HEK293 (cell line): ENCODE results near the gene EBNA1BP2.
A peak's percentile ranks its signal among the peaks of the same experiment; 100 is the strongest.

ENCODE experiments used
- GLIS1 ChIP-seq: fragments of 450-650 bp; formaldehyde crosslinking; IDR thresholded peaks from 2 replicates; pipeline ENCODE4 v1.5.1; 2016; ENCODE audit warnings: missing biosample characterization, missing genetic modification characterization
- HOXA7 ChIP-seq: sonication (generic); formaldehyde crosslinking; IDR thresholded peaks from 2 replicates; pipeline ENCODE4 v1.8.1; 2022; ENCODE audit warnings: missing genetic modification reagents, borderline replicate concordance
- KLF7 ChIP-seq: fragments of 450-650 bp; formaldehyde crosslinking; IDR thresholded peaks from 2 replicates; pipeline ENCODE4 v1.5.1; 2016; ENCODE audit warnings: missing biosample characterization, missing genetic modification characterization, borderline replicate concordance
- MZF1 ChIP-seq: fragments of 450-650 bp; formaldehyde crosslinking; IDR thresholded peaks from 2 replicates; pipeline ENCODE4 v1.5.1; 2017; ENCODE audit warnings: missing biosample characterization, missing genetic modification characterization, borderline replicate concordance
- PRDM2 ChIP-seq: fragments of 450-650 bp; formaldehyde crosslinking; IDR thresholded peaks from 2 replicates; pipeline ENCODE4 v1.5.1; 2016; ENCODE audit warnings: missing biosample characterization, missing genetic modification characterization, borderline replicate concordance
- SP3 ChIP-seq: fragments of 450-650 bp; formaldehyde crosslinking; IDR thresholded peaks from 2 replicates; pipeline ENCODE4 v1.5.1; 2016; ENCODE audit warnings: missing biosample characterization, missing genetic modification characterization
- SP7 ChIP-seq: fragments of 450-650 bp; formaldehyde crosslinking; IDR thresholded peaks from 2 replicates; pipeline ENCODE4 v1.5.1; 2016; ENCODE audit warnings: missing biosample characterization, missing genetic modification characterization
- ZBTB17 ChIP-seq: fragments of 450-650 bp; formaldehyde crosslinking; IDR thresholded peaks from 2 replicates; pipeline ENCODE4 v1.5.1; 2016; ENCODE audit warnings: missing biosample characterization, missing genetic modification characterization
- ZFP69B ChIP-seq: fragments of 450-650 bp; formaldehyde crosslinking; IDR thresholded peaks from 2 replicates; pipeline ENCODE4 v1.5.1; 2016; ENCODE audit warnings: missing biosample characterization, missing genetic modification characterization
- ZNF138 ChIP-seq: fragments of 450-650 bp; formaldehyde crosslinking; IDR thresholded peaks from 2 replicates; pipeline ENCODE4 v1.5.1; 2016; ENCODE audit warnings: missing biosample characterization, missing genetic modification characterization, borderline replicate concordance
- ZNF16 ChIP-seq: fragments of 450-650 bp; formaldehyde crosslinking; IDR thresholded peaks from 2 replicates; pipeline ENCODE4 v1.5.1; 2016; ENCODE audit warnings: low read depth, missing biosample characterization, missing genetic modification characterization
- ZNF202 ChIP-seq: fragments of 450-650 bp; formaldehyde crosslinking; IDR thresholded peaks from 2 replicates; pipeline ENCODE4 v1.5.1; 2016; ENCODE audit warnings: missing biosample characterization, missing genetic modification characterization, borderline replicate concordance
- ZNF223 ChIP-seq: fragments of 450-650 bp; formaldehyde crosslinking; IDR thresholded peaks from 2 replicates; pipeline ENCODE4 v1.5.1; 2016; ENCODE audit warnings: missing biosample characterization, missing genetic modification characterization
- ZNF433 ChIP-seq: fragments of 450-650 bp; formaldehyde crosslinking; IDR thresholded peaks from 2 replicates; pipeline ENCODE4 v1.5.1; 2016; ENCODE audit warnings: missing biosample characterization, missing genetic modification characterization, low read depth
- ZNF48 ChIP-seq: fragments of 450-650 bp; formaldehyde crosslinking; IDR thresholded peaks from 2 replicates; pipeline ENCODE4 v1.5.1; 2016; ENCODE audit warnings: missing biosample characterization, missing genetic modification characterization
- ZNF548 ChIP-seq: fragments of 450-650 bp; formaldehyde crosslinking; IDR thresholded peaks from 2 replicates; pipeline ENCODE4 v1.5.1; 2016; ENCODE audit warnings: missing biosample characterization, missing genetic modification characterization
- ZNF560 ChIP-seq: fragments of 450-650 bp; formaldehyde crosslinking; IDR thresholded peaks from 2 replicates; pipeline ENCODE4 v1.5.1; 2017; ENCODE audit warnings: missing biosample characterization, missing genetic modification characterization, borderline replicate concordance
- ZNF660 ChIP-seq: fragments of 450-650 bp; IDR thresholded peaks from 2 replicates; pipeline ENCODE4 v1.5.1; 2018; ENCODE audit warnings: missing biosample characterization, mild to moderate bottlenecking, missing genetic modification characterization
- ZNF701 ChIP-seq: fragments of 450-650 bp; formaldehyde crosslinking; IDR thresholded peaks from 2 replicates; pipeline ENCODE4 v1.5.1; 2016; ENCODE audit warnings: missing biosample characterization, missing genetic modification characterization
- TF ChIP-seq, protein P1 (sequence below): fragments of 450-650 bp; formaldehyde crosslinking; IDR thresholded peaks from 2 replicates; pipeline ENCODE4 v1.5.1; 2016; ENCODE audit warnings: missing biosample characterization, missing genetic modification characterization
- TF ChIP-seq, protein P2 (sequence below): fragments of 450-650 bp; formaldehyde crosslinking; IDR thresholded peaks from 2 replicates; pipeline ENCODE4 v1.5.1; 2017; ENCODE audit warnings: missing biosample characterization, missing genetic modification characterization
- TF ChIP-seq, protein P3 (sequence below): fragments of 450-650 bp; formaldehyde crosslinking; IDR thresholded peaks from 2 replicates; pipeline ENCODE4 v1.5.1; 2016; ENCODE audit warnings: missing biosample characterization, missing genetic modification characterization
- TF ChIP-seq, protein P4 (sequence below): fragments of 450-650 bp; IDR thresholded peaks from 2 replicates; pipeline ENCODE4 v1.5.1; 2018; ENCODE audit warnings: missing biosample characterization, mild to moderate bottlenecking, missing genetic modification characterization
- TF ChIP-seq, protein P5 (sequence below): fragments of 450-650 bp; formaldehyde crosslinking; IDR thresholded peaks from 2 replicates; pipeline ENCODE4 v1.5.1; 2017; ENCODE audit warnings: missing biosample characterization, missing genetic modification characterization

Gene EBNA1BP2

GRCh38 chr1:43172527-43172972, 460 bp upstream of the EBNA1BP2 start (continued):
- TF ChIP-seq, protein P1, sequence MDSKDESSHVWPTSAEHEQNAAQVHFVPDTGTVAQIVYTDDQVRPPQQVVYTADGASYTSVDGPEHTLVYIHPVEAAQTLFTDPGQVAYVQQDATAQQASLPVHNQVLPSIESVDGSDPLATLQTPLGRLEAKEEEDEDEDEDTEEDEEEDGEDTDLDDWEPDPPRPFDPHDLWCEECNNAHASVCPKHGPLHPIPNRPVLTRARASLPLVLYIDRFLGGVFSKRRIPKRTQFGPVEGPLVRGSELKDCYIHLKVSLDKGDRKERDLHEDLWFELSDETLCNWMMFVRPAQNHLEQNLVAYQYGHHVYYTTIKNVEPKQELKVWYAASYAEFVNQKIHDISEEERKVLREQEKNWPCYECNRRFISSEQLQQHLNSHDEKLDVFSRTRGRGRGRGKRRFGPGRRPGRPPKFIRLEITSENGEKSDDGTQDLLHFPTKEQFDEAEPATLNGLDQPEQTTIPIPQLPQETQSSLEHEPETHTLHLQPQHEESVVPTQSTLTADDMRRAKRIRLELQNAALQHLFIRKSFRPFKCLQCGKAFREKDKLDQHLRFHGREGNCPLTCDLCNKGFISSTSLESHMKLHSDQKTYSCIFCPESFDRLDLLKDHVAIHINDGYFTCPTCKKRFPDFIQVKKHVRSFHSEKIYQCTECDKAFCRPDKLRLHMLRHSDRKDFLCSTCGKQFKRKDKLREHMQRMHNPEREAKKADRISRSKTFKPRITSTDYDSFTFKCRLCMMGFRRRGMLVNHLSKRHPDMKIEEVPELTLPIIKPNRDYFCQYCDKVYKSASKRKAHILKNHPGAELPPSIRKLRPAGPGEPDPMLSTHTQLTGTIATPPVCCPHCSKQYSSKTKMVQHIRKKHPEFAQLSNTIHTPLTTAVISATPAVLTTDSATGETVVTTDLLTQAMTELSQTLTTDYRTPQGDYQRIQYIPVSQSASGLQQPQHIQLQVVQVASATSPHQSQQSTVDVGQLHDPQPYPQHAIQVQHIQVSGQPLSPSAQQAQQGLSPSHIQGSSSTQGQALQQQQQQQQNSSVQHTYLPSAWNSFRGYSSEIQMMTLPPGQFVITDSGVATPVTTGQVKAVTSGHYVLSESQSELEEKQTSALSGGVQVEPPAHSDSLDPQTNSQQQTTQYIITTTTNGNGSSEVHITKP = peak; percentile 96
- TF ChIP-seq GLIS1 (tag by site-specific recombination) (peak; percentile 66; the same call in 1 of the 2 replicates), SP7 (tag by site-specific recombination) (no peak), ZNF48 (tag by site-specific recombination) (no peak), MZF1 (no peak), ZNF701 (tag by site-specific recombination) (no peak), ZNF548 (tag by site-specific recombination) (no peak), HOXA7 (CRISPR knock-in tag) (no peak), ZFP69B (peak; percentile 56; the same call in 1 of the 2 replicates), ZNF223 (no peak), ZNF138 (tag by site-specific recombination) (no peak), ZNF16 (tag by site-specific recombination) (no peak), ZNF560 (tag by site-specific recombination) (no peak), ZNF202 (tag by site-specific recombination) (no peak), SP3 (peak; percentile 78), ZNF433 (tag by site-specific recombination) (no peak), ZBTB17 (peak; percentile 55), ZNF660 (peak; percentile 15; the same call in 1 of the 2 replicates), PRDM2 (tag by site-specific recombination) (no peak), KLF7 (tag by site-specific recombination) (no peak)
- TF ChIP-seq, protein P2, sequence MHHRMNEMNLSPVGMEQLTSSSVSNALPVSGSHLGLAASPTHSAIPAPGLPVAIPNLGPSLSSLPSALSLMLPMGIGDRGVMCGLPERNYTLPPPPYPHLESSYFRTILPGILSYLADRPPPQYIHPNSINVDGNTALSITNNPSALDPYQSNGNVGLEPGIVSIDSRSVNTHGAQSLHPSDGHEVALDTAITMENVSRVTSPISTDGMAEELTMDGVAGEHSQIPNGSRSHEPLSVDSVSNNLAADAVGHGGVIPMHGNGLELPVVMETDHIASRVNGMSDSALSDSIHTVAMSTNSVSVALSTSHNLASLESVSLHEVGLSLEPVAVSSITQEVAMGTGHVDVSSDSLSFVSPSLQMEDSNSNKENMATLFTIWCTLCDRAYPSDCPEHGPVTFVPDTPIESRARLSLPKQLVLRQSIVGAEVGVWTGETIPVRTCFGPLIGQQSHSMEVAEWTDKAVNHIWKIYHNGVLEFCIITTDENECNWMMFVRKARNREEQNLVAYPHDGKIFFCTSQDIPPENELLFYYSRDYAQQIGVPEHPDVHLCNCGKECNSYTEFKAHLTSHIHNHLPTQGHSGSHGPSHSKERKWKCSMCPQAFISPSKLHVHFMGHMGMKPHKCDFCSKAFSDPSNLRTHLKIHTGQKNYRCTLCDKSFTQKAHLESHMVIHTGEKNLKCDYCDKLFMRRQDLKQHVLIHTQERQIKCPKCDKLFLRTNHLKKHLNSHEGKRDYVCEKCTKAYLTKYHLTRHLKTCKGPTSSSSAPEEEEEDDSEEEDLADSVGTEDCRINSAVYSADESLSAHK = no peak
- TF ChIP-seq, protein P3, sequence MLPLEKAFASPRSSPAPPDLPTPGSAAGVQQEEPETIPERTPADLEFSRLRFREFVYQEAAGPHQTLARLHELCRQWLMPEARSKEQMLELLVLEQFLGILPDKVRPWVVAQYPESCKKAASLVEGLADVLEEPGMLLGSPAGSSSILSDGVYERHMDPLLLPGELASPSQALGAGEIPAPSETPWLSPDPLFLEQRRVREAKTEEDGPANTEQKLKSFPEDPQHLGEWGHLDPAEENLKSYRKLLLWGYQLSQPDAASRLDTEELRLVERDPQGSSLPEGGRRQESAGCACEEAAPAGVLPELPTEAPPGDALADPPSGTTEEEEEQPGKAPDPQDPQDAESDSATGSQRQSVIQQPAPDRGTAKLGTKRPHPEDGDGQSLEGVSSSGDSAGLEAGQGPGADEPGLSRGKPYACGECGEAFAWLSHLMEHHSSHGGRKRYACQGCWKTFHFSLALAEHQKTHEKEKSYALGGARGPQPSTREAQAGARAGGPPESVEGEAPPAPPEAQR (tag by site-specific recombination) = no peak
- TF ChIP-seq, protein P4, sequence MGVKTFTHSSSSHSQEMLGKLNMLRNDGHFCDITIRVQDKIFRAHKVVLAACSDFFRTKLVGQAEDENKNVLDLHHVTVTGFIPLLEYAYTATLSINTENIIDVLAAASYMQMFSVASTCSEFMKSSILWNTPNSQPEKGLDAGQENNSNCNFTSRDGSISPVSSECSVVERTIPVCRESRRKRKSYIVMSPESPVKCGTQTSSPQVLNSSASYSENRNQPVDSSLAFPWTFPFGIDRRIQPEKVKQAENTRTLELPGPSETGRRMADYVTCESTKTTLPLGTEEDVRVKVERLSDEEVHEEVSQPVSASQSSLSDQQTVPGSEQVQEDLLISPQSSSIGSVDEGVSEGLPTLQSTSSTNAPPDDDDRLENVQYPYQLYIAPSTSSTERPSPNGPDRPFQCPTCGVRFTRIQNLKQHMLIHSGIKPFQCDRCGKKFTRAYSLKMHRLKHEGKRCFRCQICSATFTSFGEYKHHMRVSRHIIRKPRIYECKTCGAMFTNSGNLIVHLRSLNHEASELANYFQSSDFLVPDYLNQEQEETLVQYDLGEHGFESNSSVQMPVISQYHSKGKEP (tag by site-specific recombination) = no peak
- TF ChIP-seq, protein P5, sequence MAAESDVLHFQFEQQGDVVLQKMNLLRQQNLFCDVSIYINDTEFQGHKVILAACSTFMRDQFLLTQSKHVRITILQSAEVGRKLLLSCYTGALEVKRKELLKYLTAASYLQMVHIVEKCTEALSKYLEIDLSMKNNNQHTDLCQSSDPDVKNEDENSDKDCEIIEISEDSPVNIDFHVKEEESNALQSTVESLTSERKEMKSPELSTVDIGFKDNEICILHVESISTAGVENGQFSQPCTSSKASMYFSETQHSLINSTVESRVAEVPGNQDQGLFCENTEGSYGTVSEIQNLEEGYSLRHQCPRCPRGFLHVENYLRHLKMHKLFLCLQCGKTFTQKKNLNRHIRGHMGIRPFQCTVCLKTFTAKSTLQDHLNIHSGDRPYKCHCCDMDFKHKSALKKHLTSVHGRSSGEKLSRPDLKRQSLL (tag by site-specific recombination) = no peak
